SKM-1 (cell line): ENCODE data around the gene VEGFC.

Source experiments
- DNase-seq: peaks from one replicate; lab custom pipeline; 2025; ENCODE audit not compliant: unreplicated experiment; lab: John Stamatoyannopoulos, UW

The VEGFC gene, protein sequence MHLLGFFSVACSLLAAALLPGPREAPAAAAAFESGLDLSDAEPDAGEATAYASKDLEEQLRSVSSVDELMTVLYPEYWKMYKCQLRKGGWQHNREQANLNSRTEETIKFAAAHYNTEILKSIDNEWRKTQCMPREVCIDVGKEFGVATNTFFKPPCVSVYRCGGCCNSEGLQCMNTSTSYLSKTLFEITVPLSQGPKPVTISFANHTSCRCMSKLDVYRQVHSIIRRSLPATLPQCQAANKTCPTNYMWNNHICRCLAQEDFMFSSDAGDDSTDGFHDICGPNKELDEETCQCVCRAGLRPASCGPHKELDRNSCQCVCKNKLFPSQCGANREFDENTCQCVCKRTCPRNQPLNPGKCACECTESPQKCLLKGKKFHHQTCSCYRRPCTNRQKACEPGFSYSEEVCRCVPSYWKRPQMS

DNA sequence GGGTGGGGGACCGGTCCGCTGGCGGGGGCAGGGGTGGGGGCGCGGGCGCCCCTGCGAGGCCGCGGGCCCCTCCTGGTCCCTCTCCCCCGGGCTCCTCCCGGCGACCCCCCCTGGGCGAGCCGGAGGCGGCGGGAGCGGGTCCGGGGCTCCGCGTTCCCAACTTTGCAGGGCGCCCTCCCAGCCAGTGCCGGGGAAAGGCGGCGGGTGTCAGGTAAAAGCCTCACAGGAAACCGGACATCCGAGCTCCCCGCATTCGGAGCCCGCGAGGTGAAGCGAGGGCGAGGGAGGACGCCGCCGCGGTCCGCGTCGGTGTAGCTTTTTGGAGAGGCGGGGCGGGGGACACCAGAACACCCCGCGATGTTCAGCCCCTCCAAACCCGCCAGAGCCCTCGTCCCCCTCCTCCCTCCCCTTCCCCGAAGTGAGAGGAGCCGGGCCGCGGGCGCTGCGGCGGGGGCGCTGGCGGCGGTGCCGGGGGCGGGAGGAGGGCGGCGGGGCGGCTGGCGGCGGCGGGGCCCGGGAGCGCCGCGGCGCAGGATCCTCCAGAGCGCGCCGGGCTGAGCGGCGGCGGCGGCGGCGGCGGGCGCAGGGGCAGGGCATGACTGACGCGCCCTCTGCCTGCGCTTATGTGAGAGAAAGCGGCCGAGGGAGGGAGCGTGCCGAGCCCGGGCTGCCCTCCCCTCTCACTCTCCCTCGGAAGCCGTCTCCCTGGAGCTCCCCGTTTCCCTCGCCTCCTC lies at the start of gene VEGFC:
Gene VEGFC, minus strand, starts transcription at position 597 of the 734 bp plus-strand sequence. CDS start 611 bp downstream, outside the sequence.
- peak; percentile 45 for DNase-seq

DNA sequence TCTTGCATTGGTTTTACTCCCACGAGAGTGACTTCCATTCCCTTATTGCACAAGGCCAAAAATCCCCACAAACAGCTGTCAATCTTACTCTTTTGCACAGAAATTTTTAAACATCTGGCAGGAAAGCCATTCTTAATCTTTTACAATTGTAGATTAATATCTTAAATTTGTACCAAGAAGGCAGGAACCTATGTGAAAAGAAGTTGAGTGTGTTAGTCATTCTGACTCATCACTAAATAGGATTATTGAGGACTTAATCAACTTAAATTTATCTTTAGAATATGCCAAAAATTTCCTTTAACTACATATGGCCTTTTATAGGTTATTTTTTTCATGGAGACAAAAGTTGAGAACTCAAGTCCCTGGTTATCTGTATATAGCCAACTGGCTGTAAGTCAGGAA lies 49.0 kb upstream of the VEGFC start:
- no peak for DNase-seq

DNA sequence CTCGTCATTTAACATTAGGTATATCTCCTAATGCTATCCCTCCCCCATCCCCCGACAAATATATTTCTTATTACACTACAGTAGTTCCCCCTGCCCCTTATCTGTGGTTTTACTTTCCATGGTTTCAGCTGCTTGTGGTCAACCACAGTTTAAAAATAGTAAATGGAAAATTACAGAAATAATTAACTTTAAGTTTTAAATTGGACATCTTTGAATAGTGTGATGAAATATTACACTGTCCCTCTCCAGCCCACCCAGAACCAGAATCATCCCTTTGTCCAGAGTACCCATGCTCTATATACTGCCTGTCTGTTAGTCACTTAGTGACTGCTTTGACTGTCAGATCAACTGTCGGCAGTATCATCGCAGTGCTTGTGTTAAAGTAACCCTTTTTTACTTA lies 47.4 kb upstream of the VEGFC start:
- DNase-seq = no peak

DNA sequence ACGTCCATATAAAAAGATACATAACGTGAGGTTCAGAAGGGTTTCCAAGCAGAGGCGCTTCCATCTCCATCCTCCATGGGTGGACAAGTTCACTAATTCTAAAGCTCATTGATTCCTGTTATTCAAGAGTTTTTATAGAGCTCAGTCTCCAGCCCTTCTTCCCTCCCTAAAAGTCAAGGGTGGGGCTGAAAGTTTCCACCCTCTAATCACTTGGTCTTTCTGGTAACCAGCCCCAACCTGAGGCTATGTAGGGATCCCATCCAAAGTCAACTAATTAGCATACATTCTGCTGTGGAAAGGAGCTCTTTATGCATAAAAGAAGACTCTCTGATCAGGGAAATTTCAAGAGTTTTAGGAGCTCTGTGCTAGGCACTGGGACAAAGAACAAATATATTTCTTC lies 46.9 kb upstream of the VEGFC start:
- no peak for DNase-seq

DNA sequence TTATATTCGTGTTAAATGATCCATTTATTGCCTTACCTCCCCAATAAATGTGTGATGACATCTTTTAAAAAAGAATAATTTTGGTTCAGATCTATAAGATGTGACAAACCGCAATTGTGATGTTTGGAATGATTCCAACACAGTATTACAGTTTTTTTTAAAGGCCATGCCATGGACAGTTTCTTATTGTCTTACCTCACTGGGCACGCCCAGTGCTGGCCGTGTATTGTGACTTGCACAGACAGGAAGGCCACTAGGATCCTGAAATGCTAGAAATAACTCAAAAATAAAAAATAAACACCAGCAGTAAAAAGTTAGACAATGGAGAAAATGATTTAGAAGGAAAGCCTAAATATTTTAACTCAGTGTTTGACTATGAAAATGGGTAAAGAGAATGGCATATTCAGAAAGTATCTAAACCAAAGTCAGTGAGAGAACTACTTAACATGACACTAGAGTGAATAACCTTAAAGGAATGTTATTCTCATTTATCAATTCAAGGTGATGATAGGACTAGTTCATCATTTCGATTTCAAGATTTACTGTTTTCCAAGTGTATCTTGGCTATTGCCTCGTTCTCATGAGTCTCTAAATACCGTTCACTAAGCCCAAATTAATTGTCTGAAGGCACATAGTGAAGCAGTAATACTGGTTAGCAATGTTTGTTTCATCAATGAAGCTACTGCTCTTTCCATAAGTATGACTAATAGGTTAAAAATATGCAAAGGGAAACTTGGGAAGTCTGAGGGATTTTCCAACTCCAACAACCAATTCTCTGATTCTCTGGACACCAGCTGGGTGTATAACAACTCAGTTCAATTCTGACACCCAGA lies 46.1 kb upstream of the VEGFC start:
- no peak for DNase-seq

DNA sequence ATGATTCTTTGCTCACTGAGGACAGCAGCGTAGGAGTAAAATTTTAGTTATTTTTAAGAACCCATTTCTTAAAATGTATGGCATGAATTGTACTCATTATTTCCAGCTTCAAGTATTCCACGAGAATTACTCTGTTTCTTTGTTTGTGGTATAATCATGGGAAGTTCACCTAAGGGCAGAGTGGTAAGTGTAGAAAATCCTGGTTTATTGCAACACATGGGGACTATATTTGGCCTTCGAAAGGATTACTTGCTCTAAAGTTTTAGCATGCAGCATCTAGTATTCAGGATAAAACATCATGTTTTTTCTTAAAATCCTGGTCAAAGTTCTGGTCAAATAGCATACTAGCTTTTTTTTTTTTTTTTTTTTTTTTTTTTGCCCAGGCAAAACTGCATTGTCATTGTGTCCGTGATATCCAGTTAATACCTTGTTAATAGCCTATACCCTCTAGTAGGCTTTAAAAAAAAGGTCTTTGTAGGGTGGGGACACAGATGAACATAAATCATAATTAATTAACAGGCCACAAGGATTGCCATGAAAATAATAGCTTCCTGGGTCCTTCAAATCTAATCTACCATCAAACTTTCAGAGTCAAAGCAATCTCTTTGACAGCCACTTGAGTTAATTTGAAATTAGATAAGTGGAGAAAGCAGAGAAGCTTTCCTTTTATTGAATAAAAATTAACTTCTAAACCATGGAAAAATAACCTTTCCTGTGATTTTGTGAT lies 44.6 kb upstream of the VEGFC start:
- DNase-seq = no peak

DNA sequence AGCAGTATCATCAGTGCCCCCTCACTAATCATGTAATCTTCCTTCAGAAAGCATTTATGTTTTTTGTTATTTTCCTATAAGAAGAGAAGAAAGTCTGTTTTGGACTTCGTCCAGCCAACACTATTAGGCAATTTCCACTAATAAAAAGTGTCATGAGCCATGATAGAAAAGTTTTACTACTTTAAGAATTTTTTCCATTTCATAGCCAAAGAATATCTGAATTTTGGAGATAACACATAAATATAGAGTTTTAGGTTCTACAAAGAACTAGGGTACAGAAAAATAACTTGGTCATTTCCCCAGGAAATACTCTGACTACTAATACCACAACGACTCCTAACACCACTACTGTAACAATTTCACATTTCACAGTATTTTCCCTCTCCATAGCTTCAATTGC lies 41.8 kb upstream of the VEGFC start:
- DNase-seq = no peak

DNA sequence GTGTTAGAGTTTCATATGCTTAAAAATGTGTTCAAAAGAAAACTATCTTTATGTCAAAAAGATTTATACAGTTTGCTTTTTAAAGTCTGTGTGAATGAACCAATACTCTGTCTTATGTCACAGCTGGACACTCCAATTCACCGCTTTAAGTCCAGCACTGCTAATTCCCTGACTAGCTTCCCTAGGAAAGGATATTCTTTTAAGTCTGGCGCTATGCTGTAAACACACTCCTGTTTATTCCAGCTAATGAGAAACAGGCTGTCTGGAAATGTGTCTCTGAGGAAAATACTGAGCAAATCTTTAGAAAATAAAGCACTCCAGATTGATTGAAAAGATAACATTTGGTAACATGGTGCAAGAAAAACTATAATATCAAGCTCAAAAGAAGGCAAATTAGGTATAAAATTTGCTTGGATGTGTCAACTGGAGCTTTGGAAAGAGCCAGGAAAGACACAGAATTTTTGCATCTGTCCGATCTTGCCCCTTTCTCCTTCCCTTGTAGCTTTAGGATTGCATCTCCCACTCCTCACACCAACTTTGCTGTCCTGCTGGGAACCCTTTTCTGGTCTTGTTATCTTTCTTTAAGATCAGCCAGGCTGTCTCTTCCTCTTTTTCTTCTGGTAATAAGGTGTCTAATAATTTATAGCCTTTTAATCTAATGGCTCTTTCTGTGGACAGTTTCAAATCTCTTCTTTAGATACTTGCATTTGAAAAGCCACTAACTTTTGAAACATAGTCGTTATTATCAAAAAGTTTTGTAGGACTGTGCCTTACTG lies 40.9 kb upstream of the VEGFC start:
- no peak for DNase-seq

DNA sequence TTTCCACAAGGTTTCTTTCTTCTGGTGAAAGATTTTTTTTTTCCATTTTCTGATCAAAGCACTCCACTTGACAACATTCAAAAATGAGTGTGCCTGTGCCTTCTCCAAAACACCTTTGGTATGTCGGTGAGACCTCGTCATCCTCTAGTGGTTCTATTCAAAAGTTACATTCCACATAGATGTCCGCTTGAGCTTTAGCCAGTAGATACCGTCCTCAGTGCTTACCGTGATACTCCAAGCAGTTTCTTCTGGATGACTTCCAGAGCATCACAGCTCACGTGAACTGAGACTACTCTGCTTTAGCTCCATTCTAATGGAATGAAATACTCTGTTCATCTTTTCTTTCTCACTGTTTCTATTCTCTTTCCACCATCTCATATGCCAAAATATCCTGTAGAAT lies 38.2 kb upstream of the VEGFC start:
- DNase-seq = no peak

DNA sequence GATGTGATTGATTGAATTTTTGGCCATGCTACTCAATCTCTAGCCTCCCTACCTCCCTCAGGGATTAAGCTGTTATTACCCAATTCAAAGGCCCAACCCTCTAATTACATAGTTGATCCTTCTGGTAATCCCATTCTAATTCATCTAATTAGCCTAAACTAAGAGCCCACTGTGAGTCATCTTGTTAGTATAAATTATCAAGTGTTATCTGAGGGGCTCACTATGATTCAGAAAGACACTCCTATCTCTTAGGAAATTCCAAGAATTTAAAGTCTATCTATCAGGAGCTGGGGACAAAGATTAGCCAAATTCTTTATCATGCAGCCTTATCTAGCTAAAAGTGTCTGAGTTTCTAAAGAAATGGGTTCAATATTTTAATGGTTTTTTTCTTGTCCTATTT lies 32.9 kb upstream of the VEGFC start:
- no peak for DNase-seq

DNA sequence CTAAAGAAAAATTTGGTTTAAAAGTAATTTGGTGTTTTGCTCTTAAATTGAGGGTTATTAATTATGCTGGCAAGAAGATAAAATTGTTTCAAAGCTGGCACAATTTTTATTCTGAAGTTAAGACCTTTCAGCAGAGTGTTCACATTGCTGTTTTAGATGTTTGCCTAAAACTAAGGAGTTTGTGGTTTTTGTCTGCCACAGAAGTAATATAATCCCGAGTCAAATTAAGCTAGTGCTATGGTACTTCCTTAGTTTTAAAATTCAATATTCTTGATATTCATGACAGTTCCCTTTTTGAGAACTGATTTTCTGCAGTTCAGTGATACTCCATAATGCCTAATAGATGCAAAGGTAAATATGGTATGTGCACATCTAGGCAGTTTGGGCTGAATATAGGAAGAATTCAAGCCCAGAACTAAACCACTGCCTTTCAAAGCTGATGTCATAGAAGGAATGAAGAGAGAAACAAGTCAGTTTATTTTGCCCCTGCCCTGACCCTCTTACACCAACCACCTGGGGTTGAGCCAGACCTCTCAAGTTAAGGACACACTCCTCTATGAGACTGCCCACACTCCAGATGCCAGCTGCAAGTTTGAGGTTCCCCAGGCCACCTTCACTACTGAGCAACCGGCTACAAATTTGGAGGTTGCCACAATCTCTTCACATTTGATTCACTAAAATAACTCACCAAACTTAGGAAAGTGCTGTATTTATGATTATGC lies 32.1 kb upstream of the VEGFC start:
- no peak for DNase-seq

DNA sequence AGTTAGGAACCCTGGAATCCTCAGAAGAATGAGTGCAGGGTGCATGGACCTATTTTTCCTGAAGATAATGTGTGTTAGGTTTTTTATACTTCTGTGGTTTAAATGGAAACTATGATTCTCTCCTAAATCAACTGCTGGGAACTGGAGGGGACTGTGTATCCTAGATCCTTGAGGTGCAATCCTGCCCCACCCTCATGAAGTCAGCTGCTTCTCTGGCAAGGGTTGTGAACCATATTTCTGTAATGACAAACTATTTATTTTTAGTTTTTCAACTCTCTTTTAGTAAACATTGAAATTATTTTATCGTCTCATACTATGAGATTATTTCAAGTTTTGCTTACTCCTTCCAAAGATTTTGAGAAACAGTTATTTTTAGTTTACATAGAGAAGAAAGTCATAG lies 25.8 kb upstream of the VEGFC start:
- no peak for DNase-seq

DNA sequence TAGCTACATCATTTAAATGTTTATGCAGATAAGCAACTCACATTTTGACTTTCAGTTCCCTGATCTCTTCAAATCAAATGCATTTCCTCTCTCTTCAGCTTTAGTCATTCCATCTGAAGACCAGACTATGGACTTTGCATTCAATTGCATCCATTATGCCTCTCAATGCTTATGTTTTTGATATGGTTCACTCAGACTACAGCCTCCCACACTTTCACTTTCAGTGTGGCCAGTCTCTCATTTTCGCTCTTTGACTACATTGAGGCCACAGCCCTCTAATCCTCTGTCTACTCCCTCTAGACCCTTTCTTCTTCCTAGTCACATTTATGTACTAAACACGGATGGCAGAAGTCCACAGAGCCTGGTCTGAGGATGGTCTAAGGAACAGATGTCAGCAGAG lies 24.5 kb upstream of the VEGFC start:
- DNase-seq = no peak

DNA sequence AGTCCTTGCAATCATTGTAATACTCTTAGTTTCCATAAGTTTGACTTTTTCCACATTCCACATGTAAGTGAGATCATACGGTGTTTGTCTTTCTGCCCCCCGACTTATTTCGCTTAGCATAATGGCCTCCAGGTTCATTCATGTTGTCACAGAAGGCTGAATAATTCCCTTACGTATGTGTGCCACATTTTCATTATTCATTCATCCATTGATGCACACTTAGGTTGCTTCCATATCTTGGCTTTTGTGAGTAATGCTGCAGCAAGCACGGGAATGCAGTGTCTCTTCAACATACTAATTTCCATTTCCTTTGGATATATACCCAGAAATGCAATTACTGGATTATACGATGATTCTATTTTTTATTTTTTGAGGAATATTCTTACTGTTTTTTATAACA lies 22.0 kb upstream of the VEGFC start:
- no peak for DNase-seq

DNA sequence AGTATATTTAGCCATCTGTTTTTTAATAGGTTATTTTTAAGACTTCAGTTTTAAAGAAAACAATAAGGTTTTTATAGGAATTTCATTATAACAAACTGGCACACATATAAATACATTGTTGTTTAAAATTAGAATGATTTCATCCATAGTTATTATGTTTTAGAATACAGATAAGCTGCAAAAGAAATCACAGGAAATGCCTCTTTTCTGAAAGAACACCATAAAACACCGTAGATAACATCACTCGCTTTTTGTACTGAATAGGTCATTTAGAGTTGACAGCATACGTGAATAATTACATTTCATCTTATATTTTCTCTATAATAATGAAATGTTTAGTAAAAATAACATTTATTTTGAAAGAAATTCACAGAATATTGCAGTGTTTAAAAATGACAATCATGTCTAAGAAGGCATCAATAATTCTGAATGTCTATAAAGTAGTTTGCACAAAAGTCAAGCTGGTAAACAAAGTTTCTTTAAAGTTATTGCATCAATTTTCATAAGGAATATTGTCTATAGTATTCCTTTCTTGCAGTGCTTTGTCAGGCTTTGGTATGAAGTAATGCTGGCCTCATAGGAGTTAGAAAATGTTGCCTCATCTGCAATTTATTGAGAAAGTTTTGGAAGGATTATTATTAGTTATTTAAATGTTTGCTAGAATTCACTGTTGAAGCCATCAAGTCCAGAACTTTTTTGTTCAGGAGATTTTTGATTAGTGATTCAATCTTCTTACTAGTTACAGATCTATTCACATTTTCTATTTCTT lies 17.9 kb upstream of the VEGFC start:
- no peak for DNase-seq

DNA sequence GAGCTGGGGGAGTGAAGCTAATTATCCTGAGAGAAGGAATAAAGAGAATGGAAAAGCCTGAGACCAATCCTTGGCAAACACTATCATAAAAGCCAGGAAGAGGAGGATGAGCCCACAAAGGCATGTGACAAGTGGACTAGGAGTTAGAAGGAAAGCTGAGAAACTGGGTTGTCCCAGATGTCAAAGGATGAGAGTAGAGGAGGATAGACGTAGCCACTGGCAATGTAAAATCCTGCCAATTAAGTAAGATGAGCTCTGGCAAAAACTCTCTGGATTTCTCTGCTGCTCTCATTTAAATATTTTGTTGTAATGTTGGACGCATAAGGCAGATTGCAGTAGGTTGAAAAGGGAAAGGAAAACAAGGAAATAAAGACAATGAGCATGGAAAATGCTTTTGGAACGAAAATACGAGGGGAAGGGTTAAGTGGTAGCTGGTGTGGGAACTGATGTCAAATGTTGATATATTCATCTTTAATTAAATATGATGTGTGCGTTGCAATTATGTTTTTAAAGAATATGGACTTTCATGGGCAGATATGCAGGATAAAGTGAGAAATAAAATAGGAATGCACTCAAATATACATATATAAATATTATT lies 14.2 kb upstream of the VEGFC start:
- no peak for DNase-seq

DNA sequence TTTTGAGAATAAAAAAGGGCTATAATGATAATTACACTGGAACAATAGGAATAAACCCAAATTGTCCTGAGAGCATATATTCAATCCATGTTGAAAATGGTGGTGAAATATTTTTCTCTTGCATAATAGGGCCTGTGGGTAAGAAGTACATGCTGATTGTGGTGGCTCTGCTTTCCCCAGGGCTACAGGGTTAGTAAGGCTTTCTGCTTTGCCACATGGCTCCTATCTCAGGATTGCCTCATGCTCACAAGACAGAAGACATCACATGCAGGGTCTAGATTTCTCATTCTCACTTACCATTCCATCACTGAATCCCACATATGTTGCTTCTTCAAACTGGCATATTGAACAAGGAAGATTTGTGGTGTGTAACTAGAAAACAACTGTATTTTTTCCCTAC lies 12.4 kb upstream of the VEGFC start:
- peak; percentile 17 for DNase-seq

DNA sequence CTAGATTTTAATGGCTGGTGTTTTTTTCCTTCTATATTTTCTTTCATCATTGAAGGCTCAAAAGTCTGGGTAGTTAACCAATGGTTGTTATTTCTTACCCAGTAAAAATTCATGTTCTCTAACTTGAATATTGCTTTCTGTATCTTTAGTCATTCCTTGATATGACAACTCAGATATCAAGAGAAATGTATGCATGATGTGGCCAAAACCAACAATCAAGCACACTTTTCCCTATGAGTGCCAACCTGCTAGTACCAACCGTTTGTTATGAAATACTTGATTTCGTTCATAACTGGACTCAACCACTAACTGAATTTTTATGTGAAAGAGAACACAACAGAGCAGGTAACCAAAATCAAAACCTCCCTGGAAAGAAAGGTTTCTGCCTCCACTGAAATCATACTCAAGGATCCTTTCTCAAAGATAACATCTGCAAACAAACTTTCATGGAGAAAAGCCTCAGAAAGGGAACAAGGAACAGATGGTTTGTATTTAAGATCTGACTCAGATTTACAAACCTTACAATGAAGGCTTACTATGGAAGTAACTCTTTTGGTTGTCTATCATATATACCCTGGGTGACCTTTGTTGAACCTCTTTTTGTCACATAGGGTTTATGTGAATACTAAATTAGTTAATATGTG lies 8.3 kb upstream of the VEGFC start:
- DNase-seq = no peak
